HPDE6-E6E7 (cell line): ENCODE data around the gene UBXN6.
A peak's percentile ranks its signal among the peaks of the same experiment; 100 is the strongest.

ENCODE experiments used
- DNase-seq: peaks from one replicate; pipeline ENCODE4 v3.0.0; 2011; ENCODE audit warnings: missing footprints; ENCODE audit errors: extremely low spot score

The UBXN6 gene

GRCh38 chr19:4403005-4403761, 54.4 kb downstream of the UBXN6 start:
- no peak for DNase-seq

GRCh38 chr19:4402171-4403004, 55.2 kb downstream of the UBXN6 start, which contains the start of gene CHAF1A:
CHAF1A (plus strand) TSS chr19:4402640; CDS start chr19:4402763, 123 bp downstream.
- peak; percentile 100 for DNase-seq

- DNase-seq, result no peak
Observed at GRCh38 chr19:4401769-4402170, 55.8 kb downstream of the UBXN6 start.

DNA sequence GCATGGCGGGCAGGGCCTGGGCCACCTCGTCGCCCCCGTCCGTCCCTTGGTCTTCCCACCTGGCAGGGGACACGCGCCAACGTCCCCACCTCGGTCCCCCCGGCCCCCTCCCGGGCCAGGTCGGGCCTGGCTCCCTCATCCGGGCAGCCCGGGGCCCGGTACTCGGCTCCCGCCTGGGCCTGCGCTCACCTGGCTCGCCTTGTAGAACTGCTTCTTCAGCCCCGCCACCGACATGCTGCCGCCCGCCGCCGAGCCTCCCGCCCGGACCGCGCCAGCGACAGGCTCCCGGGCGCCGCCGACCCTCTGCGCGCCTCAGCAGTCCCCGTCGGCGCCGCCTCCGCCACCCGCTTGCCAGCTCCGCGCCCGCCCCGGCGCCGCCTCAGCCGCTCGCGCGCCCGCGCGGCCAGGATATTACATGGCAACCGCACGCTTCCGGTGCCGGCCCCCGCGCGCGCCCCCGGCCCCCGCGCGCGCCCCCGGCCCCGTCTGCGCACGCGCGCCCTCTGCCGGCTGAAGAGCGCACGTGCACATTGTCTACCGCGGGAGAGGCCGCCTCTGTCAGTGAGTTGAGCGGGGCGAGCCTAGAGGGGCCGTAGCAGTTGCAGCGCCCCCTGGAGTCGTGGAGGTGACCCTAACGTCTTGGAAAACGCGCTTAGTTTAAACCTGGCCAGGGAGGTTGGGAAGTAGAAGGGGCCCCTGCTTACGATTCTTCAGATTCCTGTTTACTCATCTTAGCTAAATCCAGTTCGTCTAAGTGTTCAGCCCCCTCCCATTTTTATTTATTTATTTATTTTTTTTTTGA, 57.3 kb downstream of the UBXN6 start, which contains the start of gene SH3GL1:
SH3GL1 (minus strand) TSS at position 413 of the 802 bp plus-strand sequence; CDS start at position 234, 179 bp downstream.
- DNase-seq, result peak; percentile 76

DNA sequence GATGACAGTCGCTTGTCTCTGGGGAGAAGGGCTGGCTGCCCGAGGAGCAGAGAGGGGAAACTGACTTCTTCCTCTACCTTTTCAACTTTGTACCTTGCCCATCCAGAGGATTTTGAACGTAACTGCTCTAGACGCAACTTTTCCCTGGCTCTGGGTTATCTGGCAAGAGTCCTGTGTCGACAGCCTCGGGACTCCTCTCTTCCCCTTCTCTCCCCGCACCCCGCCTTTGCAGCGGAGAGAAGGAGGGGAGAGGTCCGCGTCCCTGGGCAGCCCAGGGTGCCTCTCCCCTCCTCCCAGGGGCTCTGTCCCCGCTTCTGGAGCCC, 57.8 kb downstream of the UBXN6 start:
- DNase-seq, result no peak

GRCh38 chr19:4396949-4397783, 60.4 kb downstream of the UBXN6 start:
- no peak for DNase-seq
